HG03469 (cell line): ENCODE measurements around the gene NODAL.

Experiments
- ATAC-seq: cut with Tn5 transposase; IDR thresholded peaks from one replicate; pipeline ENCODE4 v1.9.1; 2021; ENCODE audit warnings: mild to moderate bottlenecking, moderate library complexity, moderate number of reproducible peaks; ENCODE audit not compliant: unreplicated experiment

Gene NODAL

GRCh38 chr10:70435241-70436085, 6.0 kb downstream of the NODAL start:
- no peak for ATAC-seq

- ATAC-seq: no peak
Observed at GRCh38 chr10:70433581-70434280, 7.8 kb downstream of the NODAL start.

- ATAC-seq: no peak
Observed at GRCh38 chr10:70432561-70433263, 8.8 kb downstream of the NODAL start.

GRCh38 chr10:70432101-70432500, 9.4 kb downstream of the NODAL start:
- ATAC-seq: no peak

GRCh38 chr10:70430493-70431445, 10.7 kb downstream of the NODAL start:
- no peak for ATAC-seq

GRCh38 chr10:70426823-70427222, 14.7 kb downstream of the NODAL start:
- ATAC-seq: no peak

- no peak for ATAC-seq
Observed at GRCh38 chr10:70425096-70425495, 16.4 kb downstream of the NODAL start.

GRCh38 chr10:70424320-70424719, 17.2 kb downstream of the NODAL start:
- ATAC-seq: no peak

GRCh38 chr10:70418713-70419112, 22.8 kb downstream of the NODAL start:
- ATAC-seq: no peak

- no peak for ATAC-seq
Observed at GRCh38 chr10:70418229-70418628, 23.3 kb downstream of the NODAL start.

GRCh38 chr10:70417568-70417967, 23.9 kb downstream of the NODAL start:
- no peak for ATAC-seq

- ATAC-seq: no peak
Observed at GRCh38 chr10:70412356-70412755, 29.1 kb downstream of the NODAL start.

- ATAC-seq: no peak
Observed at GRCh38 chr10:70410608-70411007, 30.9 kb downstream of the NODAL start.

- no peak for ATAC-seq
Observed at GRCh38 chr10:70409772-70410171, 31.7 kb downstream of the NODAL start.

GRCh38 chr10:70405037-70405824, 36.2 kb downstream of the NODAL start:
- no peak for ATAC-seq

- no peak for ATAC-seq
Observed at GRCh38 chr10:70404787-70405036, 36.8 kb downstream of the NODAL start.

GRCh38 chr10:70404036-70404786, 37.3 kb downstream of the NODAL start, which contains the start of gene EIF4EBP2:
TSS of gene EIF4EBP2 (plus strand) at chr10:70404145. CDS start at chr10:70404402, 257 bp downstream.
- ATAC-seq: peak; percentile 51

- no peak for ATAC-seq
Observed at GRCh38 chr10:70403483-70404035, 37.9 kb downstream of the NODAL start.

- no peak for ATAC-seq
Observed at GRCh38 chr10:70399177-70399576, 42.3 kb downstream of the NODAL start.
